ENCODE data around the gene COX5A.

- TF ChIP-seq CTCF (IDR thresholded peaks at IDR 0.05) (no peak), POLR2A (IDR thresholded peaks at IDR 0.05) (no peak)
Measured at GRCh38 chr15:74893627-74894026, 44.2 kb downstream of the COX5A start.
